Upper lobe of right lung (tissue), 1 donor: ENCODE results near the gene MPEG1. TPM values are rescaled to one million over a fixed set of nuclear protein-coding genes. Genes with fewer than 3 reads are reported as not detected.

Experiments
- ATAC-seq: fragments of 200-7000 bp; cut with Tn5 transposase; one replicate; pipeline ENCODE4 v1.9.1; 2020; ENCODE audit warnings: mild to moderate bottlenecking, moderate library complexity
- DNase-seq: peaks from one replicate; pipeline ENCODE4 v3.0.0-alpha.2; 2020
- H3K27ac ChIP-seq: fragments of 200-600 bp; one replicate; pipeline ENCODE4 v1.8.0; 2022
- H3K27me3 ChIP-seq: fragments of 200-600 bp; one replicate; pipeline ENCODE4 v1.8.0; 2022; ENCODE audit warnings: mild to moderate bottlenecking
- H3K36me3 ChIP-seq: fragments of 200-600 bp; one replicate; pipeline ENCODE4 v1.8.0; 2022
- H3K4me1 ChIP-seq: fragments of 200-600 bp; one replicate; pipeline ENCODE4 v1.8.0; 2022
- H3K4me3 ChIP-seq: fragments of 200-600 bp; one replicate; pipeline ENCODE4 v1.8.0; 2022; ENCODE audit warnings: mild to moderate bottlenecking
- H3K9me3 ChIP-seq: fragments of 200-600 bp; one replicate; pipeline ENCODE4 v1.8.0; 2022
- CTCF ChIP-seq: fragments of 200-600 bp; IDR thresholded peaks from one replicate; pipeline ENCODE4 v1.8.0; 2022; ENCODE audit warnings: antibody characterized with exemption
- intact Hi-C: fragments of 100-400 bp; cut with DNase I; formaldehyde crosslinking; loops from one replicate; pipeline ENCODE4 v1.11.0; 2022
- total RNA-seq: library from RNA; stranded (reverse); fragmentation: NEBNext Ultra II Directional; extraction: Animal tissue kit (Norgen Biotek cat#: 25700); gene quantifications from one replicate; pipeline ENCODE4 v1.2.1, GENCODE V29; 2021
- donor health status: DM: no; HTN: yes; CAD: no; lungs with severe emphysema.

The MPEG1 gene
- total RNA-seq, 1 donor from 2014 or later, result 34.1 TPM

- intact Hi-C loops, result no loop called here
- H3K4me1 ChIP-seq, result peaks cover 17% of the 10 kb centered on the region
- no peak overlapping the region for H3K27ac ChIP-seq
- H3K27me3 ChIP-seq, result no peaks in the 10 kb centered on the region
- H3K9me3 ChIP-seq, result no peaks in the 10 kb centered on the region
- DNase-seq, result no peak
- ATAC-seq, result no peak
- H3K36me3 ChIP-seq, result peaks cover 14% of the 10 kb centered on the region
- no peak overlapping the region for H3K4me3 ChIP-seq
- TF ChIP-seq CTCF, result no peak
These were observed 32.5 kb downstream of the MPEG1 start for GRCh38 chr11:59180168-59180776.

- H3K4me3 ChIP-seq, result no peak overlapping the region
- DNase-seq (no peak), ATAC-seq (no peak)
- peaks cover 15% of the 10 kb centered on the region for H3K4me1 ChIP-seq
- peaks cover 14% of the 10 kb centered on the region for H3K36me3 ChIP-seq
- H3K27me3 ChIP-seq, result no peaks in the 10 kb centered on the region
- no peak for TF ChIP-seq CTCF
- no peak overlapping the region for H3K27ac ChIP-seq
- H3K9me3 ChIP-seq, result no peaks in the 10 kb centered on the region
- intact Hi-C loops, result no loop called here
These were observed 33.6 kb downstream of the MPEG1 start for GRCh38 chr11:59179121-59179520.

GRCh38 chr11:59178402-59178801, 34.3 kb downstream of the MPEG1 start:
- no peaks in the 10 kb centered on the region for H3K9me3 ChIP-seq
- no peaks in the 10 kb centered on the region for H3K27me3 ChIP-seq
- peaks cover 14% of the 10 kb centered on the region for H3K36me3 ChIP-seq
- peaks cover 11% of the 10 kb centered on the region for H3K4me1 ChIP-seq
- DNase-seq (no peak), ATAC-seq (peak; percentile 66)
- no peak for TF ChIP-seq CTCF
- no peak overlapping the region for H3K4me3 ChIP-seq
- H3K27ac ChIP-seq, result peak overlapping the region; percentile 40
- intact Hi-C loops, result no loop called here

- ATAC-seq, result no peak
- DNase-seq, result no peak
- Histone ChIP-seq H3K27ac (no peak overlapping the region), H3K9me3 (no peaks in the 10 kb centered on the region), H3K4me3 (no peak overlapping the region), H3K36me3 (no peaks in the 10 kb centered on the region), H3K4me1 (peaks cover 11% of the 10 kb centered on the region), H3K27me3 (no peaks in the 10 kb centered on the region)
- intact Hi-C loops, result no loop called here
- no peak for TF ChIP-seq CTCF
These were observed 36.4 kb downstream of the MPEG1 start for GRCh38 chr11:59176330-59176729.

DNA sequence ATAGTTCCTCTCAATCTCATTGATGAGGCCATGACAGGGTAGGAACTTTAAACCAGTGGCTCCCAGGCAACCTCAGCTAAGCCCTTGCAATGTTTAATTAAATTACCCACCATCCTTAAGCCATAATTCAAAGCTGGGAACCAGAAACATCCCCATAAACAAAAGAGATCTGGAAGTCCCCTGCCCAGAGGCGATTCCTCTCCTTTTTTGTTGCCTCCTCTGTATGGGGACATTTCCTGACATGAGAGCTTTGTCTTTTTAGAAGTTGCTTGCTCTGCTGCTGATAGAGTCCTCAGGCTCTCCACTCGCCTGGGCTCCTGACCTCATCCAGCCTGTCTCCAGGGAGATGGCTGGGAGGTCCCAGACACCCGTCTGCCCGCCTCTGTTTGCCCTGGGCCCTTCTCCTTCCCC, 37.6 kb downstream of the MPEG1 start:
- intact Hi-C loops, result no loop called here
- Histone ChIP-seq H3K9me3 (no peaks in the 10 kb centered on the region), H3K27ac (peak overlapping the region; percentile 63), H3K4me1 (peaks cover 11% of the 10 kb centered on the region), H3K27me3 (no peaks in the 10 kb centered on the region), H3K4me3 (no peak overlapping the region), H3K36me3 (no peaks in the 10 kb centered on the region)
- peak; percentile 3 for ATAC-seq
- DNase-seq, result peak; percentile 68
- TF ChIP-seq CTCF, result no peak

DNA sequence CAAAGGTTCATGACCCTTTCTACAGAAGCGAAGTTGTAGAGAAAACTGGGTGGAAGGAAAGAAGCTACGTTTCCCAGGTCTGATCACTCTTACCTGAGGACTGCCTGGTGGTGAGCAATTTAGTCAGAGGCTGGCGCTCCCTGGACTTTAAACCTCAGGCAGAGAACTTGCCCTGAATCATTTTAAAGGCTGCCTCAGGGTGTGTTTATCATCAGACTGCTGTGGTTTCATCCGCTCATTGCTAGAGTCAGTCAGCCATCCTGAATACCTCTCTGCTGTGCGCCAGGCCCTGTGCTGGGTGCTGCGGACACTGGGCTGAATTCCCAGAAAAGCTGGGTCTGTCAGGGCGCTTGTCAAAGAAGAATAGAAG, 38.1 kb downstream of the MPEG1 start:
- no peak for TF ChIP-seq CTCF
- intact Hi-C loops, result loop anchor here (5.0 kb wide), 1 partner anchor 113 kb away; no protein-coding TSS in a partner anchor
- no peaks in the 10 kb centered on the region for H3K27me3 ChIP-seq
- no peaks in the 10 kb centered on the region for H3K9me3 ChIP-seq
- H3K36me3 ChIP-seq, result no peaks in the 10 kb centered on the region
- ATAC-seq (no peak), DNase-seq (no peak)
- peak overlapping the region; percentile 63 for H3K27ac ChIP-seq
- H3K4me3 ChIP-seq, result no peak overlapping the region
- peaks cover 11% of the 10 kb centered on the region for H3K4me1 ChIP-seq
